ENCODE measurements around the gene FBP2.

DNA sequence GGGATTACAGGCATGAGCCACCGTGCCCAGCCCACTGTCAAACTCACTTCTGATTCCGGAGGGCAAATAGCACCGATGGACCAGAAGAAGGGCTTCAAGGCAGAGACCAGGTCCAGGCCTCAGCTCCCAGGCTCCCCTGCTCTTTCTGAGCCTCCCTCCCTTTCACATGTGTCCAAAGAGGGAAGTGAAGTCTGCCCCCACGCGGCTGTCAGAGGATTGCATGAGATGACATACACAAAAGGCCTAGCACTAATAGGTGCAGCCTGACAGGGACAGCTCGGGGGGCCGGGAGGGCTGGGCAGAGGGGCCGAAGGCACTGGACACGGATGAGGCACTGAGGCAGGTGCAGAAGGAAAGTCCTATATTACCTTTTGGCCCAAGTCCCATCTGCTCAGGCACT, 29.6 kb upstream of the FBP2 start:
- TF ChIP-seq, protein P1, sequence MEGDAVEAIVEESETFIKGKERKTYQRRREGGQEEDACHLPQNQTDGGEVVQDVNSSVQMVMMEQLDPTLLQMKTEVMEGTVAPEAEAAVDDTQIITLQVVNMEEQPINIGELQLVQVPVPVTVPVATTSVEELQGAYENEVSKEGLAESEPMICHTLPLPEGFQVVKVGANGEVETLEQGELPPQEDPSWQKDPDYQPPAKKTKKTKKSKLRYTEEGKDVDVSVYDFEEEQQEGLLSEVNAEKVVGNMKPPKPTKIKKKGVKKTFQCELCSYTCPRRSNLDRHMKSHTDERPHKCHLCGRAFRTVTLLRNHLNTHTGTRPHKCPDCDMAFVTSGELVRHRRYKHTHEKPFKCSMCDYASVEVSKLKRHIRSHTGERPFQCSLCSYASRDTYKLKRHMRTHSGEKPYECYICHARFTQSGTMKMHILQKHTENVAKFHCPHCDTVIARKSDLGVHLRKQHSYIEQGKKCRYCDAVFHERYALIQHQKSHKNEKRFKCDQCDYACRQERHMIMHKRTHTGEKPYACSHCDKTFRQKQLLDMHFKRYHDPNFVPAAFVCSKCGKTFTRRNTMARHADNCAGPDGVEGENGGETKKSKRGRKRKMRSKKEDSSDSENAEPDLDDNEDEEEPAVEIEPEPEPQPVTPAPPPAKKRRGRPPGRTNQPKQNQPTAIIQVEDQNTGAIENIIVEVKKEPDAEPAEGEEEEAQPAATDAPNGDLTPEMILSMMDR (IDR thresholded peaks at IDR 0.05): peak in 1 of 5 experiments; percentile 28
- no peak for TF ChIP-seq EP300 (IDR thresholded peaks at IDR 0.05)
